Activated CD4-positive, alpha-beta T cell treated with anti-CD3 and anti-CD28 coated beads, Interleukin-2, amount 10 ng/mL, durations not matched to agents 7 days and 5 days (primary cell): ENCODE results near the gene ERC1. TPM values are rescaled to one million over a fixed set of nuclear protein-coding genes. Genes with fewer than 3 reads are reported as not detected.

Experiments
- CTCF ChIA-PET: fragments of 350-600 bp; sonication (Branson Sonifier 250); formaldehyde crosslinking; loops from one replicate; lab custom pipeline; 2021; ENCODE audit warnings: antibody characterized with exemption; lab: Charles Lee
- POLR2A ChIA-PET: fragments of 350-600 bp; sonication (Branson Sonifier 250); formaldehyde crosslinking; loops from one replicate; lab custom pipeline; 2021; ENCODE audit warnings: antibody characterized with exemption; lab: Charles Lee
- DNase-seq: peaks from one replicate; pipeline ENCODE4 v3.0.0-alpha.2; 2020
- H3K27ac Mint-ChIP-seq: one replicate; pipeline ENCODE4 v1.8.0; 2021; ENCODE audit warnings: mild to moderate bottlenecking, moderate library complexity, mixed read lengths
- H3K27me3 Mint-ChIP-seq: one replicate; pipeline ENCODE4 v1.8.0; 2021; ENCODE audit warnings: mixed read lengths
- H3K36me3 Mint-ChIP-seq: one replicate; pipeline ENCODE4 v1.8.0; 2021; ENCODE audit warnings: low read depth, mixed read lengths
- H3K4me1 Mint-ChIP-seq: one replicate; pipeline ENCODE4 v1.8.0; 2021; ENCODE audit warnings: mixed read lengths
- H3K4me3 Mint-ChIP-seq: one replicate; pipeline ENCODE4 v1.8.0; 2021; ENCODE audit warnings: mild to moderate bottlenecking, moderate library complexity, mixed read lengths
- H3K9me3 Mint-ChIP-seq: one replicate; pipeline ENCODE4 v1.8.0; 2021; ENCODE audit warnings: mixed read lengths
- total RNA-seq, 2 experiments: library from RNA; stranded (reverse); gene quantifications; one replicate each; pipeline ENCODE4 v1.2.3, GENCODE V29; 2021

The ERC1 gene
- total RNA-seq, 2 experiments from 2014 or later: 38.7 to 43.4 TPM

- ChIA-PET CTCF (interaction anchor here (0.5 to 1.6 kb wide), 2 partner anchors 12 to 28 kb away, joined by 4 read pairs; no protein-coding TSS in a partner anchor), POLR2A (no interaction called here)
- Mint-ChIP-seq H3K9me3 (peaks cover 19% of the 10 kb centered on the region), H3K36me3 (peaks cover 21% of the 10 kb centered on the region), H3K27me3 (no peaks in the 10 kb centered on the region), H3K4me3 (no peak overlapping the region), H3K27ac (no peak overlapping the region), H3K4me1 (peaks cover 11% of the 10 kb centered on the region)
- DNase-seq: no peak
These were observed 430.2 kb downstream of the ERC1 start for GRCh38 chr12:1421091-1421846.

GRCh38 chr12:1422604-1423315 is 431.7 kb downstream of the ERC1 start:
- DNase-seq: no peak
- Mint-ChIP-seq H3K4me3 (no peak overlapping the region), H3K9me3 (peaks cover 19% of the 10 kb centered on the region), H3K27me3 (no peaks in the 10 kb centered on the region), H3K4me1 (peaks cover 11% of the 10 kb centered on the region), H3K36me3 (peaks cover 21% of the 10 kb centered on the region), H3K27ac (no peak overlapping the region)
- CTCF ChIA-PET: interaction anchor here (0.7 to 1.6 kb wide), 3 partner anchors 9 to 34 kb away, joined by 4 to 5 read pairs (median 4); no protein-coding TSS in a partner anchor
- POLR2A ChIA-PET: no interaction called here

- peaks cover 21% of the 10 kb centered on the region for H3K36me3 Mint-ChIP-seq
- H3K9me3 Mint-ChIP-seq: peaks cover 17% of the 10 kb centered on the region
- POLR2A ChIA-PET: no interaction called here
- H3K27ac Mint-ChIP-seq: no peak overlapping the region
- CTCF ChIA-PET: no interaction called here
- DNase-seq: no peak
- H3K27me3 Mint-ChIP-seq: no peaks in the 10 kb centered on the region
- H3K4me1 Mint-ChIP-seq: peaks cover 11% of the 10 kb centered on the region
- no peak overlapping the region for H3K4me3 Mint-ChIP-seq
These were observed 433.8 kb downstream of the ERC1 start for GRCh38 chr12:1424674-1425395.

GRCh38 chr12:1425396-1425729 is 434.3 kb downstream of the ERC1 start:
- H3K27ac Mint-ChIP-seq: no peak overlapping the region
- H3K36me3 Mint-ChIP-seq: peaks cover 21% of the 10 kb centered on the region
- H3K9me3 Mint-ChIP-seq: peaks cover 17% of the 10 kb centered on the region
- no peaks in the 10 kb centered on the region for H3K27me3 Mint-ChIP-seq
- ChIA-PET CTCF (interaction anchor here (1.0 kb wide), 1 partner anchor 44 kb away, joined by 3 read pairs; no protein-coding TSS in a partner anchor), POLR2A (no interaction called here)
- H3K4me3 Mint-ChIP-seq: no peak overlapping the region
- no peak for DNase-seq
- H3K4me1 Mint-ChIP-seq: peaks cover 11% of the 10 kb centered on the region

GRCh38 chr12:1428671-1429070 is 437.6 kb downstream of the ERC1 start:
- no peaks in the 10 kb centered on the region for H3K36me3 Mint-ChIP-seq
- no peak overlapping the region for H3K27ac Mint-ChIP-seq
- no peaks in the 10 kb centered on the region for H3K4me1 Mint-ChIP-seq
- POLR2A ChIA-PET: no interaction called here
- CTCF ChIA-PET: interaction anchor here (1.0 kb wide), 1 partner anchor 16 kb away, joined by 3 read pairs; no protein-coding TSS in a partner anchor
- H3K27me3 Mint-ChIP-seq: no peaks in the 10 kb centered on the region
- no peaks in the 10 kb centered on the region for H3K9me3 Mint-ChIP-seq
- no peak overlapping the region for H3K4me3 Mint-ChIP-seq
- DNase-seq: no peak

- H3K9me3 Mint-ChIP-seq: no peaks in the 10 kb centered on the region
- H3K36me3 Mint-ChIP-seq: no peaks in the 10 kb centered on the region
These were observed 439.0 kb downstream of the ERC1 start for GRCh38 chr12:1429980-1430379.

GRCh38 chr12:1434296-1434955 is 443.4 kb downstream of the ERC1 start:
- no peaks in the 10 kb centered on the region for H3K9me3 Mint-ChIP-seq
- no peaks in the 10 kb centered on the region for H3K27me3 Mint-ChIP-seq
- no peak overlapping the region for H3K4me3 Mint-ChIP-seq
- POLR2A ChIA-PET: no interaction called here
- CTCF ChIA-PET: interaction anchor here (1.0 kb wide), 1 partner anchor 12 kb away, joined by 4 read pairs; no protein-coding TSS in a partner anchor
- no peak for DNase-seq
- no peaks in the 10 kb centered on the region for H3K36me3 Mint-ChIP-seq
- H3K27ac Mint-ChIP-seq: no peak overlapping the region
- no peaks in the 10 kb centered on the region for H3K4me1 Mint-ChIP-seq

More at GRCh38 chr12:1429980-1430379, 439.0 kb downstream of the ERC1 start:
- ChIA-PET CTCF (no interaction called here), POLR2A (no interaction called here)
- Mint-ChIP-seq H3K27ac (no peak overlapping the region), H3K4me3 (no peak overlapping the region), H3K27me3 (no peaks in the 10 kb centered on the region), H3K4me1 (no peaks in the 10 kb centered on the region)
- no peak for DNase-seq

GRCh38 chr12:1435044-1435443 is 444.0 kb downstream of the ERC1 start:
- POLR2A ChIA-PET: no interaction called here
- no peak for DNase-seq
- Mint-ChIP-seq H3K27me3 (no peaks in the 10 kb centered on the region), H3K36me3 (no peaks in the 10 kb centered on the region), H3K4me1 (no peaks in the 10 kb centered on the region), H3K4me3 (no peak overlapping the region), H3K9me3 (no peaks in the 10 kb centered on the region), H3K27ac (no peak overlapping the region)
- CTCF ChIA-PET: interaction anchor here (1.0 kb wide), 1 partner anchor 11 kb away, joined by 3 read pairs; no protein-coding TSS in a partner anchor

- POLR2A ChIA-PET: no interaction called here
These were observed 444.4 kb downstream of the ERC1 start for GRCh38 chr12:1435456-1435855.

GRCh38 chr12:1436015-1436414 is 445.0 kb downstream of the ERC1 start:
- H3K27me3 Mint-ChIP-seq: no peaks in the 10 kb centered on the region
- ChIA-PET CTCF (interaction anchor here (1.0 kb wide), 1 partner anchor 10 kb away, joined by 3 read pairs; no protein-coding TSS in a partner anchor), POLR2A (no interaction called here)
- H3K9me3 Mint-ChIP-seq: no peaks in the 10 kb centered on the region
- no peak overlapping the region for H3K27ac Mint-ChIP-seq
- H3K36me3 Mint-ChIP-seq: no peaks in the 10 kb centered on the region
- no peak for DNase-seq
- H3K4me3 Mint-ChIP-seq: no peak overlapping the region
- no peaks in the 10 kb centered on the region for H3K4me1 Mint-ChIP-seq

More at GRCh38 chr12:1435456-1435855, 444.4 kb downstream of the ERC1 start:
- Mint-ChIP-seq H3K36me3 (no peaks in the 10 kb centered on the region), H3K4me3 (no peak overlapping the region), H3K4me1 (no peaks in the 10 kb centered on the region), H3K27ac (no peak overlapping the region), H3K9me3 (no peaks in the 10 kb centered on the region), H3K27me3 (no peaks in the 10 kb centered on the region)
- CTCF ChIA-PET: interaction anchor here (1.0 kb wide), 1 partner anchor 11 kb away, joined by 3 read pairs; no protein-coding TSS in a partner anchor
- DNase-seq: no peak

- Mint-ChIP-seq H3K4me1 (no peaks in the 10 kb centered on the region), H3K4me3 (no peak overlapping the region), H3K9me3 (no peaks in the 10 kb centered on the region), H3K27me3 (no peaks in the 10 kb centered on the region), H3K27ac (no peak overlapping the region), H3K36me3 (no peaks in the 10 kb centered on the region)
- CTCF ChIA-PET: no interaction called here
- POLR2A ChIA-PET: no interaction called here
- DNase-seq: no peak
These were observed 446.0 kb downstream of the ERC1 start for GRCh38 chr12:1436981-1437380.

GRCh38 chr12:1439201-1439600 is 448.2 kb downstream of the ERC1 start:
- Mint-ChIP-seq H3K36me3 (no peaks in the 10 kb centered on the region), H3K27ac (no peak overlapping the region), H3K4me3 (no peak overlapping the region), H3K9me3 (no peaks in the 10 kb centered on the region), H3K27me3 (no peaks in the 10 kb centered on the region), H3K4me1 (no peaks in the 10 kb centered on the region)
- ChIA-PET POLR2A (no interaction called here), CTCF (no interaction called here)
- DNase-seq: no peak
